Right lobe of liver (tissue), 4 donors: ENCODE measurements around the gene NR2F1-AS1.

Experiments used
- CTCF ChIP-seq, 4 donors: fragments of 200-600 bp in 3 of 4; fragments of 450-650 bp in 1 of 4; IDR thresholded peaks; one replicate each; pipeline versions ENCODE4 v1.5.1 to v1.8.0; 2016 to 2022; ENCODE audit warnings: antibody characterized with exemption in 4 of 4, mild to moderate bottlenecking in 2 of 4
- POLR2A ChIP-seq: fragments of 450-650 bp; IDR thresholded peaks from one replicate; pipeline ENCODE4 v1.6.1; 2017; ENCODE audit warnings: antibody characterized with exemption, mild to moderate bottlenecking
- donor health status: DM: no; HTN: no; CAD: no.
- donor health status: DM: no; HTN: no; CAD: no.
- donor health status: DM: no; HTN: yes; CAD: no.

- TF ChIP-seq CTCF (IDR thresholded peaks at IDR 0.05) (no peak), POLR2A (no peak)
Observed at GRCh38 chr5:93477816-93478215, 103.2 kb downstream of the NR2F1-AS1 start.
